ENCODE measurements around the gene NBEA.

DNA sequence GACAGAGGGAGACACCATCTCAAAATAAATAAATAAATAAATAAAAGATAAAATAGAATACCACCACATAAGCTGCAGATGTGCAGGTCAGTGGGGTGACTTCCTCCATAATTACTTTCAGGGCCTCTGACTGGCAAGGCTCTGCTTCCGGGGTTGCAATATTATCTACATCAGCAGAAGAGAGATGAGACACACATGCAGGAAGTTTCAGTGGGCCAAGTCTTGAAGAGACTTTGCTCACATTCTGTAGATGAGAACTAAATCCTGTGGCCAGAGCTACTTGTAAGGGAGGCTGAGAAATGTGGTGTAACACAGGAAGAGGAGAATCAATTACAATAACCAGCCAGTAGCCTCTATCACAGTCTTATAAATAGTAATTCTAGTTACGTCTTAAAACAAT, 624.3 kb downstream of the NBEA start:
- TF ChIP-seq CTCF (IDR thresholded peaks at IDR 0.05) (no peak), POLR2A (IDR thresholded peaks at IDR 0.05) (no peak)
